Mammary epithelial cell (primary cell): ENCODE measurements around the gene HNRNPC.

ENCODE experiments used
- CTCF ChIP-seq, 2 donors: IDR thresholded peaks in 1 of 2; conservative IDR thresholded peaks in 1 of 2; 2 replicates each; pipeline ENCODE4 v1.5.1; 2011 to 2012; ENCODE audit warnings: inconsistent platforms in 2 of 2, low read length in 2 of 2, mild to moderate bottlenecking in 2 of 2, control low read depth in 1 of 2, low read depth in 1 of 2; ENCODE audit not compliant: insufficient read depth in 1 of 2; ENCODE audit errors: extremely low read depth in 1 of 2
- EZH2 ChIP-seq: IDR thresholded peaks from 2 replicates; pipeline ENCODE4 v1.6.1; 2012; ENCODE audit warnings: low read length, inconsistent platforms, borderline replicate concordance

GRCh38 chr14:21287168-21287567 lies 17.9 kb upstream of the HNRNPC start:
- no peak for TF ChIP-seq CTCF (conservative IDR thresholded peaks at IDR 0.05 in 1 of 2, IDR thresholded peaks at IDR 0.05 in 1 of 2; ENCODE audit: extremely low read depth in 1 of 2, insufficient read depth in 1 of 2, low read depth in 1 of 2, low read length in 2 of 2)
- TF ChIP-seq EZH2 = no peak
